Embryonic facial prominence (tissue), 1 donor: ENCODE results near the gene CSNK1A1.
"Not testable (repeated sequence)": the region's sequence is repeated elsewhere in the genome, so short reads cannot be mapped to it uniquely, and the experiment has no call there.

Experiments used
- DNase-seq: peaks from one replicate; pipeline ENCODE4 v3.0.0-alpha.2; 2016; ENCODE audit errors: extremely low spot score

CSNK1A1 gene

GRCh38 chr5:149551227-149552037, at the start of gene CSNK1A1:
Gene CSNK1A1 (minus strand): TSS chr5:149551439. CDS start chr5:149550964, 475 bp downstream.
- DNase-seq, result peak; percentile 94

- DNase-seq, result no peak
These were observed 49.7 kb upstream of the CSNK1A1 start for GRCh38 chr5:149600932-149601331.

- no peak for DNase-seq
These were observed 48.1 kb upstream of the CSNK1A1 start for GRCh38 chr5:149599375-149599774.

- DNase-seq, result no peak
These were observed 47.7 kb upstream of the CSNK1A1 start for GRCh38 chr5:149598966-149599365.

- not testable (repeated sequence) for DNase-seq
These were observed 47.0 kb upstream of the CSNK1A1 start for GRCh38 chr5:149598234-149598633.

- no peak for DNase-seq
These were observed 46.4 kb upstream of the CSNK1A1 start for GRCh38 chr5:149597618-149598017.

GRCh38 chr5:149596712-149597111, 45.5 kb upstream of the CSNK1A1 start:
- no peak for DNase-seq

- DNase-seq, result not testable (repeated sequence)
These were observed 43.9 kb upstream of the CSNK1A1 start for GRCh38 chr5:149595105-149595504.

GRCh38 chr5:149594206-149594895, 43.1 kb upstream of the CSNK1A1 start:
- no peak for DNase-seq

GRCh38 chr5:149593370-149593769, 42.1 kb upstream of the CSNK1A1 start:
- no peak for DNase-seq

- DNase-seq, result no peak
These were observed 37.7 kb upstream of the CSNK1A1 start for GRCh38 chr5:149588936-149589335.

GRCh38 chr5:149586708-149587318, 35.6 kb upstream of the CSNK1A1 start:
- no peak for DNase-seq

GRCh38 chr5:149585910-149586309, 34.7 kb upstream of the CSNK1A1 start:
- DNase-seq, result no peak

GRCh38 chr5:149584121-149584520, 32.9 kb upstream of the CSNK1A1 start:
- no peak for DNase-seq

GRCh38 chr5:149583394-149583793, 32.2 kb upstream of the CSNK1A1 start:
- no peak for DNase-seq

GRCh38 chr5:149581931-149582768, 30.9 kb upstream of the CSNK1A1 start:
- DNase-seq, result no peak

- DNase-seq, result no peak
These were observed 30.1 kb upstream of the CSNK1A1 start, which contains the start of gene ARHGEF37 for GRCh38 chr5:149581192-149581861. Gene ARHGEF37 (plus strand): TSS chr5:149581498. CDS start chr5:149597770, 16,272 bp downstream.

- DNase-seq, result no peak
These were observed 29.6 kb upstream of the CSNK1A1 start for GRCh38 chr5:149580808-149581191.

GRCh38 chr5:149578896-149579295, 27.7 kb upstream of the CSNK1A1 start:
- no peak for DNase-seq

- no peak for DNase-seq
These were observed 24.8 kb upstream of the CSNK1A1 start for GRCh38 chr5:149576021-149576420.

- DNase-seq, result no peak
These were observed 23.9 kb upstream of the CSNK1A1 start for GRCh38 chr5:149575131-149575530.
